ENCODE data around the gene NCR2.

NCR2 gene, protein sequence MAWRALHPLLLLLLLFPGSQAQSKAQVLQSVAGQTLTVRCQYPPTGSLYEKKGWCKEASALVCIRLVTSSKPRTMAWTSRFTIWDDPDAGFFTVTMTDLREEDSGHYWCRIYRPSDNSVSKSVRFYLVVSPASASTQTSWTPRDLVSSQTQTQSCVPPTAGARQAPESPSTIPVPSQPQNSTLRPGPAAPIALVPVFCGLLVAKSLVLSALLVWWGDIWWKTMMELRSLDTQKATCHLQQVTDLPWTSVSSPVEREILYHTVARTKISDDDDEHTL

DNA sequence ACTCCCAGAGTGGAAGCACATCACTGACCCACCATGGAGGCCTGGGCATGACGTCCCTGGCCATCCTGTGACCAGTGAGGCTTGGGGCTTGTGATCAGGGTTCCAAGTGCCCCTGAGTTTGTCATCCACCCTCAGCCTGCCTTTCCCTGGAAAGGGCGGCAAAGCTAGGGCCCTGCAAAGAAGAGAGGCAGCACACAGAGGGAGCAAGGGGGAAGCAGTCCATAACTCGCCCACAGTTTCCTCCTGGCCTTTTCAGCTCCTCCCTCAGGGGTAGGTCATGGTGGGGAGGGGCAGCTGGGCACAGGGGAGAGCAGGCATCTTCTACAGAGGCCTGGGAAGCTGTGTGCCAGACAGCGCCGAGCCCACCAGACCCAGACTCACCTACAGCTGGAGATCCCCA is at the start of gene NCR2:
TSS of gene NCR2 (plus strand) at position 313 of the 400 bp plus-strand sequence. CDS start 269 bp downstream, outside the sequence.
- TF ChIP-seq CTCF (conservative IDR thresholded peaks at IDR 0.05; ENCODE audit: low read depth, low read length): no peak
- no peak for DNase-seq (ENCODE audit: low read depth)
- H3K4me3 ChIP-seq (ENCODE audit: low read length): no peak within 1 kb of the TSS

GRCh38 chr6:41286544-41287346 is 48.7 kb upstream of the NCR2 start, which contains the start of gene TREM1:
TREM1 (minus strand) TSS chr6:41286682; CDS start chr6:41286655, 27 bp downstream.
- H3K4me3 ChIP-seq (ENCODE audit: low read length): no peak within 1 kb of the TSS
- TF ChIP-seq CTCF (conservative IDR thresholded peaks at IDR 0.05; ENCODE audit: low read depth, low read length): no peak
- DNase-seq (ENCODE audit: low read depth): no peak

- H3K4me3 ChIP-seq (ENCODE audit: low read length): no peak overlapping the region
- peak; percentile 17 for DNase-seq (ENCODE audit: low read depth)
- no peak for TF ChIP-seq CTCF (conservative IDR thresholded peaks at IDR 0.05; ENCODE audit: low read depth, low read length)
These were observed 47.2 kb upstream of the NCR2 start for GRCh38 chr6:41288030-41288753.

DNA sequence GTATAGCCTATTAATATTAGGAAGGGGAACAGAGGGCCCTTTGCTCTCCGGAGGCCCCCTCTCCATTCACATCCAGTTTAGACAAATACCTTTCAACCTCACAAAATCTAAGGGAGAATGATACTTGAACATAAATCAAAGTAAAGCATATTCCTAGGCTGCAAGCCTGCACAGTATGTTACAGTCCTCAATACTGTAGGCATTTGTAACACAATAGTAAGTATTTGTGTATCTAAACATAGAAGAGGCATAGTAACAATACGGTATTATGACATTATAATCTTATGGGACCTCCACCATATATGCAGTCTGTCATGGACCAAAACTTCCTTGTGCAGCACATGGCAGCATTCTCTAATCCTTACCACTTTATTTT is 46.7 kb upstream of the NCR2 start:
- TF ChIP-seq CTCF (conservative IDR thresholded peaks at IDR 0.05; ENCODE audit: low read depth, low read length): no peak
- DNase-seq (ENCODE audit: low read depth): no peak
- H3K4me3 ChIP-seq (ENCODE audit: low read length): no peak overlapping the region

- no peak for TF ChIP-seq CTCF (conservative IDR thresholded peaks at IDR 0.05; ENCODE audit: low read depth, low read length)
- DNase-seq (ENCODE audit: low read depth): no peak
These were observed 45.6 kb upstream of the NCR2 start for GRCh38 chr6:41289815-41290214.

GRCh38 chr6:41291717-41292116 is 43.7 kb upstream of the NCR2 start:
- H3K4me3 ChIP-seq (ENCODE audit: low read length): no peak overlapping the region
- DNase-seq (ENCODE audit: low read depth): no peak
- TF ChIP-seq CTCF (conservative IDR thresholded peaks at IDR 0.05; ENCODE audit: low read depth, low read length): no peak

More at GRCh38 chr6:41289815-41290214, 45.6 kb upstream of the NCR2 start:
- H3K4me3 ChIP-seq (ENCODE audit: low read length): no peak overlapping the region
